MM.1S (cell line): ENCODE data around the gene SLC44A1.

Experiments
- CTCF ChIP-seq: fragments of 300-600 bp; sonication (generic); IDR thresholded peaks from 2 replicates; pipeline ENCODE4 v1.5.1; 2016; ENCODE audit warnings: antibody characterized with exemption, low read length, mixed read lengths
- EZH2 ChIP-seq: fragments of 300-600 bp; sonication (generic); optimal IDR thresholded peaks from 2 replicates; pipeline ENCODE3; 2017; ENCODE audit warnings: low read depth, mild to moderate bottlenecking, antibody characterized with exemption, low read length, mixed read lengths
- EZH2phosphoT487 ChIP-seq: fragments of 300-600 bp; sonication (generic); IDR thresholded peaks from 2 replicates; pipeline ENCODE4 v1.6.1; 2018; ENCODE audit warnings: antibody characterized with exemption, low read length

GRCh38 chr9:105389796-105390195, 145.3 kb downstream of the SLC44A1 start:
- TF ChIP-seq CTCF, result no peak
- TF ChIP-seq EZH2, result no peak
- TF ChIP-seq EZH2phosphoT487, result no peak
